ENCODE data around the gene MOB2. TPM values are rescaled to one million over a fixed set of nuclear protein-coding genes. Genes with fewer than 3 reads are reported as not detected.

MOB2 gene
- total RNA-seq, 1 experiment from 2014 or later, result 22.7 TPM

GRCh38 chr11:1478011-1478410 lies 8.6 kb downstream of the MOB2 start:
- WGBS (ENCODE audit: extremely low coverage, insufficient read length, low lambda C conversion rate), result no CpG with 5 or more reads among the region's 13 CpGs

More at GRCh38 chr11:1478011-1478410, 8.6 kb downstream of the MOB2 start:
- no peak overlapping the region for H2BK15ac ChIP-seq (ENCODE audit: low read depth, low read length)
- Mint-ChIP-seq H3K27ac (no peak overlapping the region; a peak in 1 of 7 replicates), H3K4me1 (no peaks in the 10 kb centered on the region), H3K9me3 (no peaks in the 10 kb centered on the region), H3K27me3 (ENCODE audit: low read depth) (peaks cover 1% of the 10 kb centered on the region; the same call in 1 of the 2 replicates), H3K36me3 (ENCODE audit: insufficient read depth in 1 of 3, low read depth in 3 of 3) (peaks cover 0 to 13% (median 5%) of the 10 kb centered on the region in 3 experiments; a peak in 4 of 7 replicates), H3K4me3 (no peak overlapping the region)
- no peak overlapping the region for H4K5ac ChIP-seq (ENCODE audit: insufficient read length, low read depth, low read length)
- no peaks in the 10 kb centered on the region for H3K79me1 ChIP-seq (ENCODE audit: insufficient read depth, low read depth, low read length, poor library complexity, severe bottlenecking)
- H3K23me2 ChIP-seq (ENCODE audit: insufficient read length, low read depth, low read length, poor library complexity, severe bottlenecking), result no peaks in the 10 kb centered on the region
- no peak overlapping the region for H4K91ac ChIP-seq (ENCODE audit: insufficient read length, low read depth, low read length)
- no peak overlapping the region for H3K4me2 ChIP-seq (ENCODE audit: insufficient read depth, insufficient read length, low read length)
- H3K56ac ChIP-seq (ENCODE audit: insufficient read length, low read depth, low read length), result no peak overlapping the region
- no peak overlapping the region for H3K4ac ChIP-seq (ENCODE audit: low read depth, low read length)
- H3K23ac ChIP-seq (ENCODE audit: insufficient read length, low read depth, low read length), result no peak overlapping the region
- no peaks in the 10 kb centered on the region for H3K9me3 ChIP-seq (ENCODE audit: control insufficient read depth, low read depth, low read length)
- H3K27ac ChIP-seq (ENCODE audit: insufficient read length, low read depth, low read length), result no peak overlapping the region
- no peaks in the 10 kb centered on the region for H3K4me1 ChIP-seq (ENCODE audit: insufficient read depth, low read length)
- H4K8ac ChIP-seq (replicated peaks; ENCODE audit: insufficient read length, low read depth, low read length), result no peak overlapping the region
- TF ChIP-seq CTCF (conservative IDR thresholded peaks at IDR 0.05), result no peak
- H2BK20ac ChIP-seq (ENCODE audit: low read depth, low read length, poor library complexity, severe bottlenecking), result no peak overlapping the region
- H3K27me3 ChIP-seq (ENCODE audit: insufficient read depth, low read length), result no peaks in the 10 kb centered on the region
- no peak for DNase-seq
- no peak overlapping the region for H3K9ac ChIP-seq (ENCODE audit: extremely low read depth, insufficient read length, low read length)
- H3K79me2 ChIP-seq (ENCODE audit: insufficient read depth, low read length), result no peaks in the 10 kb centered on the region
- no peak overlapping the region for H2AFZ ChIP-seq (ENCODE audit: low read length)
- no peak overlapping the region for H2BK12ac ChIP-seq (ENCODE audit: insufficient read length, low read depth, low read length)
- no peaks in the 10 kb centered on the region for H4K20me1 ChIP-seq (ENCODE audit: control insufficient read depth, insufficient read depth, insufficient read length)
- no peak overlapping the region for H2BK120ac ChIP-seq (ENCODE audit: low read depth, low read length, poor library complexity, severe bottlenecking)
- H2BK5ac ChIP-seq (ENCODE audit: insufficient read length, low read length), result no peak overlapping the region
- no peak overlapping the region for H2AK5ac ChIP-seq (ENCODE audit: insufficient read length, low read length)
- no peak overlapping the region for H3K18ac ChIP-seq (ENCODE audit: insufficient read length, low read depth, low read length)
- H3T11ph ChIP-seq (ENCODE audit: low read length), result no peak overlapping the region
- H3K14ac ChIP-seq (ENCODE audit: insufficient read depth, low read length), result no peak overlapping the region
